ENCODE measurements around the gene TREH. TPM values are rescaled to one million over a fixed set of nuclear protein-coding genes. Genes with fewer than 3 reads are reported as not detected.
"Not testable (repeated sequence)": the region's sequence is repeated elsewhere in the genome, so short reads cannot be mapped to it uniquely, and the experiment has no call there.

The TREH gene
- total RNA-seq, 1 donor from 2014 or later: 0.25 TPM

- Histone ChIP-seq H3K27me3 (no peaks in the 10 kb centered on the region), H3K4me1 (peaks cover 7% of the 10 kb centered on the region), H3K4me3 (no peak overlapping the region), H3K9me3 (no peaks in the 10 kb centered on the region), H3K27ac (no peak overlapping the region), H3K36me3 (no peaks in the 10 kb centered on the region)
- no peak for DNase-seq (ENCODE audit: extremely low spot score in 2 of 2)
- intact Hi-C loops (cut with DNase I): no loop called here
- TF ChIP-seq POLR2A (IDR thresholded peaks at IDR 0.05) (no peak), POLR2AphosphoS5 (IDR thresholded peaks at IDR 0.05; ENCODE audit: insufficient read depth in 1 of 2, low read depth in 1 of 2) (no peak), CTCF (IDR thresholded peaks at IDR 0.05) (no peak)
These were observed 4.7 kb upstream of the TREH start for GRCh38 chr11:118684187-118684586.

GRCh38 chr11:118682939-118683338 lies 3.5 kb upstream of the TREH start:
- H3K27ac ChIP-seq; H3K27me3 ChIP-seq; H3K36me3 ChIP-seq; H3K9me3 ChIP-seq; H3K4me3 ChIP-seq; intact Hi-C loops (cut with DNase I); DNase-seq (ENCODE audit: extremely low spot score in 2 of 2): not testable (repeated sequence)
- H3K4me1 ChIP-seq: peaks cover 11% of the 10 kb centered on the region

- intact Hi-C loops (cut with DNase I): no loop called here
- Histone ChIP-seq H3K9me3 (no peaks in the 10 kb centered on the region), H3K4me1 (peaks cover 11% of the 10 kb centered on the region), H3K36me3 (no peaks in the 10 kb centered on the region), H3K27ac (no peak overlapping the region), H3K27me3 (no peaks in the 10 kb centered on the region), H3K4me3 (no peak overlapping the region)
- no peak for DNase-seq (ENCODE audit: extremely low spot score in 2 of 2)
- TF ChIP-seq CTCF (IDR thresholded peaks at IDR 0.05): no peak
- no peak for TF ChIP-seq POLR2A (IDR thresholded peaks at IDR 0.05)
- no peak for TF ChIP-seq POLR2AphosphoS5 (IDR thresholded peaks at IDR 0.05; ENCODE audit: insufficient read depth in 1 of 2, low read depth in 1 of 2)
These were observed 2.9 kb upstream of the TREH start for GRCh38 chr11:118682372-118682771.

- H3K36me3 ChIP-seq; H3K27ac ChIP-seq; H3K4me3 ChIP-seq; H3K9me3 ChIP-seq; DNase-seq (ENCODE audit: extremely low spot score in 2 of 2); H3K27me3 ChIP-seq; intact Hi-C loops (cut with DNase I): not testable (repeated sequence)
- H3K4me1 ChIP-seq: peaks cover 11% of the 10 kb centered on the region
These were observed 542 bp downstream of the TREH start for GRCh38 chr11:118678908-118679307.

GRCh38 chr11:118677977-118678376 lies 1.5 kb downstream of the TREH start:
- Histone ChIP-seq H3K27me3 (no peaks in the 10 kb centered on the region), H3K27ac (no peak overlapping the region), H3K36me3 (no peaks in the 10 kb centered on the region), H3K4me3 (no peak overlapping the region), H3K9me3 (no peaks in the 10 kb centered on the region), H3K4me1 (peaks cover 11% of the 10 kb centered on the region)
- TF ChIP-seq POLR2A (IDR thresholded peaks at IDR 0.05) (no peak), POLR2AphosphoS5 (IDR thresholded peaks at IDR 0.05; ENCODE audit: insufficient read depth in 1 of 2, low read depth in 1 of 2) (no peak), CTCF (IDR thresholded peaks at IDR 0.05) (no peak)
- intact Hi-C loops (cut with DNase I): no loop called here
- DNase-seq (ENCODE audit: extremely low spot score in 2 of 2): no peak

GRCh38 chr11:118674082-118674435 lies 5.4 kb downstream of the TREH start:
- DNase-seq (ENCODE audit: extremely low spot score in 2 of 2): no peak
- no peak overlapping the region for H3K27ac ChIP-seq
- no peak for TF ChIP-seq CTCF (IDR thresholded peaks at IDR 0.05)
- TF ChIP-seq POLR2AphosphoS5 (IDR thresholded peaks at IDR 0.05; ENCODE audit: insufficient read depth in 1 of 2, low read depth in 1 of 2): no peak
- TF ChIP-seq POLR2A (IDR thresholded peaks at IDR 0.05): no peak
- intact Hi-C loops (cut with DNase I): no loop called here
- no peak overlapping the region for H3K4me3 ChIP-seq
- peaks cover 4% of the 10 kb centered on the region for H3K4me1 ChIP-seq
- H3K9me3 ChIP-seq: no peaks in the 10 kb centered on the region
- no peaks in the 10 kb centered on the region for H3K36me3 ChIP-seq
- no peaks in the 10 kb centered on the region for H3K27me3 ChIP-seq

Measured in vagina (tissue), 2 donors.